HG03045 (cell line): Measurements from ENCODE around the gene ARHGAP15.
"Not testable (repeated sequence)": the region's sequence is repeated elsewhere in the genome, so short reads cannot be mapped to it uniquely, and the experiment has no call there.

ENCODE experiments used
- ATAC-seq: cut with Tn5 transposase; IDR thresholded peaks from one replicate; pipeline ENCODE4 v1.9.1; 2021; ENCODE audit warnings: mild to moderate bottlenecking, moderate library complexity; ENCODE audit not compliant: unreplicated experiment

ARHGAP15 gene

GRCh38 chr2:143128681-143129580, at the start of gene ARHGAP15:
Gene ARHGAP15 (plus strand): TSS chr2:143129419.
- peak; percentile 93 for ATAC-seq

GRCh38 chr2:143081616-143082015, 47.6 kb upstream of the ARHGAP15 start:
- no peak for ATAC-seq

DNA sequence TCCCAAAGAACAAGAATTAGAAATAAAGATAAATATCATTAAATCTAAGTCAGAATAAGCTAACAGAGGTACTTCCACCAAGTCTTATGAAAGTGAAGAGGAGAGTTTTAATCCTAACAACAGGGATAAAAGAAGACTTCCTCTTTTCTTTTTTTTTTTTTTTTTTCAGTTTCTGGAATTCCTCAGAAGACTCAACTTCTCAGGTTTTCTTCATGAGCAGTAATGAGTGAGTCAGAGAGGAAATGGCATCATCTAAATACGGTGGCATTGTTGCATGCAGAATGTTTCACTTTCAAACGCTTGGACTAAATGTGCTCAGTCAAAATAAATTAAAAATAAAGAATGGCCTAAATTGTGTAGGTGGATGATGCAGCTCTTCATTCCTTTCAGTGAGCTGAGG, 45.6 kb upstream of the ARHGAP15 start:
- ATAC-seq = no peak

DNA sequence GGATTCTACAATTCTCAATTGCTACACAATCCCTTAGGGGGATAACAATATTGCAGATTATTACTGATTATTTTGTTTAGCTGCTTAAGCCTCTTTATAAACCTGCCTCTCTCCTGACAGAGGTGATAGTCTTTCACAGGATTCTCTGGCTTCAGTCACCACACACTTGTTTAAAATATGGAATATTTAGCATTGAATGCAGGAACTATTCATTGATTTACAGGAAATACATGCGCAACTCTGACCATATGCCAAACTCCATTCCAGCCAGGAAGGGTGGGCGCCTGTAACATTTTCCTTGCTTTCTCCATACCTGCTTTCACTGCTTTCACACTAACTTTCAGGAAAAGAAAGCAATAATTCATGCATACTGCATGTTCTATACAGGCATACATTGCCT, 44.8 kb upstream of the ARHGAP15 start:
- no peak for ATAC-seq

GRCh38 chr2:143085125-143085784, 44.0 kb upstream of the ARHGAP15 start:
- no peak for ATAC-seq

GRCh38 chr2:143087033-143087432, 42.2 kb upstream of the ARHGAP15 start:
- ATAC-seq = no peak

- no peak for ATAC-seq
Observed at GRCh38 chr2:143088388-143088787, 40.8 kb upstream of the ARHGAP15 start.

GRCh38 chr2:143089520-143089919, 39.7 kb upstream of the ARHGAP15 start:
- ATAC-seq = not testable (repeated sequence)

GRCh38 chr2:143110758-143111428, 18.3 kb upstream of the ARHGAP15 start:
- peak; percentile 89 for ATAC-seq

DNA sequence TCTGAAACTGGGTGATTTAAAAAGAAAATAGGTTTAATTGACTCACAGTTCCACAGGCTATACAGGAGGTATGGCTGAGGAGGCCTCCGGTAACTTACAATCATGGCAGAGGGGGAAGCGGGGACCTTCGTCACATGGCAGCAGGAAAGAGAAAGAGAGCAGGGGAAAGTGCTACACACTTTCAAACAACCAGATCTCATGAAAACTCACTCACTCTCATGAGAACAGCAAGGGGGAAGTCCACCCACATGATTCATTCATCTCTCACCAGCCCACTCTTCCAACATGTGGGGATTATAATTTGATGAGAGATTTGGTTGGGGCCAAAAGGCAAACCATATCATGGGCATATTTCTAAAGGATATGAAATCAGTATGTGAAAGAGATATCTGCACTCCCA, 12.0 kb upstream of the ARHGAP15 start:
- ATAC-seq = no peak

- ATAC-seq = no peak
Observed at GRCh38 chr2:143121079-143121478, 8.1 kb upstream of the ARHGAP15 start.

DNA sequence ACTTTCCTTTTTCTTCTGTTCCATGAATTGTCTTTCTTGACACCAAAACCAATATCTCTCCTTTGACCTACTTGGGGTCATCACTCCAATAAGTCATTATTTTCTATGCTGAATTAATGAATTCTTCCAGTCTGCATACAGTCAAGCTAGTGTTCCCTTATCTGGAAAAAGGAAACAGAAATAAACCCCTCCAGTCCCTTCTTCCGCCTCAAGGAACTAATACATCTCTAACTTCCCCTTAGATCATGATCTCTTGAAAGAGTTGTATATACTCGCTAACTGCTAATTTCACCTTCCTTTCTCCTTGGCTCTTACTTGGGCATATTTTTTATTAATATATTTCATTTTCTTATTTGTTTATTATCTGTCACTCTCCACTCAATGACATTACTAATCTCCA, 7.3 kb upstream of the ARHGAP15 start:
- ATAC-seq = no peak

GRCh38 chr2:143123911-143124310, 5.3 kb upstream of the ARHGAP15 start:
- no peak for ATAC-seq

- ATAC-seq = no peak
Observed at GRCh38 chr2:143124445-143124844, 4.8 kb upstream of the ARHGAP15 start.

GRCh38 chr2:143125717-143126116, 3.5 kb upstream of the ARHGAP15 start:
- no peak for ATAC-seq

DNA sequence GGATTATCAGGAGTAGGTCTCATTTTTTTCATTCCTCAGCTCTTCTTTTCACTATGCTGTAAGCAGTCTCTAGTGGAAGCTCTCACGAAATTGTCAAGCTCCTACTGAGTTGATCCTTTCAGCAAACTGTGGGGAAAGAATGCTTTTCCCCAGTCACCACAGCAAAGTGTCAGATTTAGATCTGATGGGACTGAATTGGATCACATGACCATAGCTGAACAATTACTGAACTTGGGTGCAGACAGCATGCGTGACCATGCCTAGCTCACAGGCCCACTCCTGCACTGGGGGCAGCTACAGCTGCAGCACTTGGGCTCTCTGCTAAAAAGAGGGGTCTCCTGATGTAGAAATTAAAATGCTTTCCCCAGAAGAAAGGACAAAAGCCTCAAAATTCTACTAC, 3.1 kb downstream of the ARHGAP15 start:
- ATAC-seq = no peak

GRCh38 chr2:143133783-143134182, 4.6 kb downstream of the ARHGAP15 start:
- ATAC-seq = no peak

DNA sequence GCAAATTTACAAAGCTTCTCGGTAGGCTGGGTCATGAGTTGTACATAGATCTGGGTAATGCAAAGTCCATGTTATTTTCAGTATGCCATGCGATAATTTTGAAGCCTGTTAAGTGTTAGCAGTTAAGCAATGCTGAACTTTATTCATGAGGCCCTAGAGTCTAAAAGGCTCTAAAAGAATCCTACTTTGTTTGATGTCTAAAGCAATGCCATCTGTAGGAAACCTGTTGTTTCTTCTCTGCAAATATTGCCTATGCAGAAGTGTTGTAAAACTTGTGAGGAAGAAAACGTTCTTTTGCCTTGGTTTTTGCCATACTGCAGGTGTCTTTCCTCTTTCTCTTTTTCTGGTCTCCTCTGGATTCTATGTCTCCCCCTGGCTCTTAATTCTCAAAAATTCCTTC, 9.1 kb downstream of the ARHGAP15 start:
- no peak for ATAC-seq

DNA sequence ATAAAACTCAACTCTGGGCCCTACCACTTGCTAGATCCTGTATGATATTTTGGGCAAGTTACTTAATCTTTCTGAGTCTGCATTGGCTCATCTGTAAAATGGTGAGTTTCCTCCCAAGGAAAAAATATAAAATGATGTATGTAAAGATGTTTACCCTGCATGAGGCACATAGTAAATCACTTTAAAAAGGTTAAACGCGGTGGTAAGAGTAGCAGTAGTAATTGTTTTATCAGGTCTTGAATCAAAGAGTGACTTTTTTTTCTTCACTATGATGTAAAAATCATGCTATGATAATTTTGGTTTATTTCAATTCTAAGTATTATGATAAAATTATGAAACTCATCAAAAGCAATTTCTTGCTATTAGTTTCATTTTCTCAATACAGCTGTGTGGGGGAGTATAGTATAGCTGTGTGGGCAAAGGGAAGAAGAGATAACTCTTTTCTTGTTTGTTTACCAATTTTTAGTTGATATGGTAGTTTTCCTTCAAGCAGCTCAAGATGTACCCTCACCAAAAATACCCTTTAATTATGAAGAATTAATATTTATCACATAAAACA, 10.7 kb downstream of the ARHGAP15 start:
- no peak for ATAC-seq

DNA sequence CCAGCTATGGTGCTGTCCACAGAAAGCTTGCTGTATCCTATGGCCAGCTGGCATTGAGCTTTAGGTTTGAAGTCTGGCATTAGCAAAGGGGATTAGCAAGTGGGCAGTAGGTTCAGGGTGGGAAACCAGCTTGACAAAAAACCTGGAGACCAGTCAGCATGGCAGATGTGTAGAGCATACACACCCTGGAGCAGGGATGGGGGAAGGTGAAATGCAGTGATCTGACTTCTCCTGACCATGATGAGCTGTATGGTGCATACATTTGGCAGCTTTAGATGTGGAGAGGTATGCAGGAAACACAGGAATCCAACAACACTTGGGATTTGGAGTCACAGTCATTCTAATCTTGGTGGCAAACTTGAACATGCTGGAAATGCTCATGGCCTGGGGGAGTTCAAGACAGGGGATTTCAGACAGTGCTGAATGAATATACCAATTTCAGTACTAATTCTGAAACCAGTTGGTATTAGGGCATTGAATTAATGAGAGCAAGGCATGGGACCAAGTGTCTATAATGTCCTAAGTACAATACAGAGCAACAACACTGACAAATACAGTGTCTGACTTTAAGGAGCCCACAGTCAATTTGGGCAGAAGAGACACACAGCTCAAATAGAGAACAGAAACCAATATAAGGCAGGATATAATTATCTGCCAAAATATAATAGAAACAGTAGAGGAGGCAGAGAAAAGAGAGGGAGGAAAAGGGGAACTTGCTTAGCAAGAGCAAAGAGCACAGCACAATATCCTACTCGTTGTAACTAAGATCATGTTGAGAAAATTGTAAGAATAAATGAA, 11.8 kb downstream of the ARHGAP15 start:
- ATAC-seq = peak; percentile 58

- no peak for ATAC-seq
Observed at GRCh38 chr2:143142598-143142997, 13.4 kb downstream of the ARHGAP15 start.
